IMR-90 (cell line): Measurements from ENCODE around the gene MYL2. TPM values are rescaled to one million over a fixed set of nuclear protein-coding genes. Genes with fewer than 3 reads are reported as not detected.

Experiments
- ATAC-seq: fragments of 200-7000 bp; cut with Tn5 transposase; 2 replicates; pipeline ENCODE4 v1.9.1; 2020; ENCODE audit warnings: low read depth, mild to moderate bottlenecking, moderate library complexity
- BruUV-seq: library from RNA; stranded (reverse); fragments of 400-500 nt; replicated peaks from 2 replicates; lab custom pipeline; 2021; lab: Mats Ljungman, UMichigan
- CTCF ChIA-PET: fragments of 300-600 bp; formaldehyde crosslinking; extraction: SDS; loops from one replicate; lab custom pipeline; 2021; ENCODE audit warnings: antibody characterized with exemption; lab: Yijun Ruan, JAX
- POLR2A ChIA-PET: fragments of 300-600 bp; sonication (Branson Sonifier 250); formaldehyde crosslinking; loops from one replicate; lab custom pipeline; 2022; ENCODE audit warnings: antibody characterized with exemption; ENCODE audit not compliant: unreplicated experiment; lab: Charles Lee
- DNase-seq: peaks from one replicate; pipeline ENCODE4 v3.0.0; 2013
- H2AFZ ChIP-seq: replicated peaks from 2 replicates; pipeline ENCODE3; 2013; ENCODE audit warnings: low read length, mild to moderate bottlenecking; ENCODE audit not compliant: poor library complexity
- H2AK5ac ChIP-seq: 2 replicates; pipeline ENCODE4 v1.6.1; 2013; ENCODE audit warnings: low read depth, low read length, inconsistent platforms
- H2AK9ac ChIP-seq: replicated peaks from 2 replicates; pipeline ENCODE3; 2013; ENCODE audit warnings: mild to moderate bottlenecking, low read depth, low read length, moderate library complexity; ENCODE audit not compliant: poor library complexity
- H2BK120ac ChIP-seq: 2 replicates; pipeline ENCODE4 v1.6.1; 2013; ENCODE audit warnings: low read depth, low read length, inconsistent platforms
- H2BK15ac ChIP-seq: 3 replicates; pipeline ENCODE4 v1.6.1; 2013; ENCODE audit warnings: low read depth, low read length, inconsistent platforms
- H2BK20ac ChIP-seq: 2 replicates; pipeline ENCODE4 v1.6.1; 2013; ENCODE audit warnings: low read depth, mild to moderate bottlenecking, inconsistent platforms, low read length, moderate library complexity
- H2BK5ac ChIP-seq: 2 replicates; pipeline ENCODE4 v1.6.1; 2013; ENCODE audit warnings: mild to moderate bottlenecking, low read depth, low read length, inconsistent platforms; ENCODE audit not compliant: poor library complexity, severe bottlenecking
- H3K14ac ChIP-seq: replicated peaks from 2 replicates; pipeline ENCODE4 v1.6.1; 2013; ENCODE audit warnings: low read depth, low read length, inconsistent platforms
- H3K18ac ChIP-seq: 2 replicates; pipeline ENCODE4 v1.6.1; 2013; ENCODE audit warnings: low read depth, low read length, control low read depth
- H3K23ac ChIP-seq: 2 replicates; pipeline ENCODE4 v1.6.1; 2013; ENCODE audit warnings: low read depth, low read length, inconsistent platforms
- H3K27ac ChIP-seq: 2 replicates; pipeline ENCODE4 v1.5.1; 2013; ENCODE audit warnings: mild to moderate bottlenecking, control low read depth, low read length; ENCODE audit not compliant: insufficient read depth
- H3K27me3 ChIP-seq: 2 replicates; pipeline ENCODE4 v1.6.1; 2013; ENCODE audit warnings: low read length; ENCODE audit not compliant: control insufficient read depth, insufficient read depth
- H3K36me3 ChIP-seq: 2 replicates; pipeline ENCODE4 v1.6.1; 2013; ENCODE audit warnings: low read length, mixed read lengths; ENCODE audit not compliant: control insufficient read depth, insufficient read depth
- H3K4ac ChIP-seq: 2 replicates; pipeline ENCODE4 v1.6.1; 2013; ENCODE audit warnings: low read depth, low read length, inconsistent platforms
- H3K4me1 ChIP-seq: 2 replicates; pipeline ENCODE4 v1.6.1; 2013; ENCODE audit warnings: low read length, mixed read lengths; ENCODE audit not compliant: control insufficient read depth, insufficient read depth
- H3K4me2 ChIP-seq: 2 replicates; pipeline ENCODE4 v1.6.1; 2013; ENCODE audit warnings: low read depth, mild to moderate bottlenecking, control low read depth, low read length, moderate library complexity
- H3K4me3 ChIP-seq: 2 replicates; pipeline ENCODE4 v1.5.1; 2013; ENCODE audit warnings: low read depth, mild to moderate bottlenecking, control low read depth, low read length, moderate library complexity; ENCODE audit not compliant: insufficient read depth
- H3K56ac ChIP-seq: 2 replicates; pipeline ENCODE4 v1.6.1; 2013; ENCODE audit warnings: low read length, inconsistent platforms; ENCODE audit not compliant: insufficient read depth; ENCODE audit errors: extremely low read depth
- H3K79me1 ChIP-seq, 2 experiments: 2 replicates each; pipeline ENCODE4 v1.6.1; 2013; ENCODE audit warnings: low read length in 2 of 2, inconsistent platforms in 1 of 2, low read depth in 1 of 2
- H3K9ac ChIP-seq: 2 replicates; pipeline ENCODE4 v1.6.1; 2013; ENCODE audit warnings: low read depth, low read length, control low read depth
- H3K9me1 ChIP-seq: 2 replicates; pipeline ENCODE4 v1.6.1; 2013; ENCODE audit warnings: low read length, inconsistent platforms; ENCODE audit not compliant: insufficient read depth
- H3K9me3 ChIP-seq: 2 replicates; pipeline ENCODE4 v1.6.1; 2013; ENCODE audit warnings: low read length; ENCODE audit not compliant: control insufficient read depth, insufficient read depth
- H4K20me1 ChIP-seq: 2 replicates; pipeline ENCODE4 v1.6.1; 2013; ENCODE audit warnings: low read length, inconsistent platforms; ENCODE audit not compliant: insufficient read depth
- H4K5ac ChIP-seq: 2 replicates; pipeline ENCODE4 v1.6.1; 2013; ENCODE audit warnings: mild to moderate bottlenecking, low read depth, low read length, control low read depth
- H4K8ac ChIP-seq, 2 experiments: 2 replicates each; pipeline ENCODE4 v1.6.1; 2013; ENCODE audit warnings: low read depth in 2 of 2, low read length in 2 of 2, control low read depth in 1 of 2, inconsistent platforms in 1 of 2
- H4K91ac ChIP-seq: 2 replicates; pipeline ENCODE4 v1.6.1; 2013; ENCODE audit warnings: low read depth, low read length, inconsistent platforms; ENCODE audit not compliant: insufficient read depth
- BHLHE40 ChIP-seq: fragments of 150-350 bp; IDR thresholded peaks from 2 replicates; pipeline ENCODE4 v1.6.1; 2016; ENCODE audit warnings: mild to moderate bottlenecking, low read depth, low read length
- CEBPB ChIP-seq: IDR thresholded peaks from 2 replicates; pipeline ENCODE4 v1.6.1; 2012; ENCODE audit warnings: low read depth, low read length, improper control_type of control experiment
- CHD1 ChIP-seq: IDR thresholded peaks from 2 replicates; pipeline ENCODE4 v1.6.1; 2012; ENCODE audit warnings: low read depth, low read length, improper control_type of control experiment
- CTCF ChIP-seq: conservative IDR thresholded peaks from 2 replicates; pipeline ENCODE4 v1.5.1; 2012; ENCODE audit warnings: mild to moderate bottlenecking, low read depth, low read length, improper control_type of control experiment
- ELK1 ChIP-seq: fragments of 150-350 bp; IDR thresholded peaks from 2 replicates; pipeline ENCODE4 v1.6.1; 2016; ENCODE audit warnings: low read depth, mild to moderate bottlenecking, low read length, moderate library complexity, borderline replicate concordance
- FOS ChIP-seq: fragments of 150-350 bp; IDR thresholded peaks from 2 replicates; pipeline ENCODE4 v1.6.1; 2016; ENCODE audit warnings: low read depth, low read length
- MAFK ChIP-seq: IDR thresholded peaks from 2 replicates; pipeline ENCODE4 v1.6.1; 2012; ENCODE audit warnings: low read depth, low read length, improper control_type of control experiment
- MAZ ChIP-seq: IDR thresholded peaks from 2 replicates; pipeline ENCODE4 v1.6.1; 2012; ENCODE audit warnings: low read depth, mild to moderate bottlenecking, low read length, improper control_type of control experiment, moderate library complexity, borderline replicate concordance
- MXI1 ChIP-seq: IDR thresholded peaks from 2 replicates; pipeline ENCODE4 v1.6.1; 2012; ENCODE audit warnings: low read depth, mild to moderate bottlenecking, low read length, moderate library complexity, borderline replicate concordance
- POLR2A ChIP-seq: IDR thresholded peaks from 2 replicates; pipeline ENCODE4 v1.6.1; 2012; ENCODE audit warnings: mild to moderate bottlenecking, low read depth, low read length
- RAD21 ChIP-seq: IDR thresholded peaks from 2 replicates; pipeline ENCODE4 v1.6.1; 2012; ENCODE audit warnings: low read length, improper control_type of control experiment
- USF2 ChIP-seq: fragments of 150-350 bp; IDR thresholded peaks from 2 replicates; pipeline ENCODE4 v1.6.1; 2017; ENCODE audit warnings: mild to moderate bottlenecking, antibody characterized with exemption, low read length, low read depth
- WGBS, 2 experiments: methylation state at CpG; one replicate each; pipeline versions ENCODE4 v1.1.5 to v1.1.7; 2013; ENCODE audit warnings: missing lambda C conversion rate in 2 of 2; ENCODE audit not compliant: insufficient read length in 1 of 2; ENCODE audit errors: extremely low coverage in 2 of 2; 5-methylcytosine and 5-hydroxymethylcytosine counted together
- dilution Hi-C: fragments of 300-500 bp; cut with HindIII; formaldehyde crosslinking; loops from one replicate; pipeline ENCODE4 v1.14.3; 2018; ENCODE audit warnings: low sequenced_read_pairs; ENCODE audit not compliant: unreplicated experiment
- in situ Hi-C: fragments of 300-500 bp; cut with MboI; formaldehyde crosslinking; loops from 3 replicates; pipeline ENCODE4 v1.14.3; 2019; ENCODE audit warnings: low sequenced_read_pairs, inconsistent platforms, mixed read lengths
- intact Hi-C: fragments of 100-400 bp; cut with micrococcal nuclease; formaldehyde crosslinking; loops from 2 replicates; pipeline ENCODE4 v1.10.0; 2022
- polyA plus RNA-seq, 3 experiments: library from polyadenylated mRNA; depleted of rRNA; stranded (reverse); fragments of >200 nt; gene quantifications; 2 replicates each; pipeline ENCODE4 v1.2.3, GENCODE V29; 2012; ENCODE audit warnings: low replicate concordance in 1 of 3
- total RNA-seq: library from RNA; depleted of rRNA; stranded (reverse); fragments of >200 nt; gene quantifications from 2 replicates; pipeline ENCODE4 v1.2.3, GENCODE V29; 2012

The MYL2 gene
- total and polyA plus RNA-seq, 2 of the 4 experiments (the other 2 are of a cell fraction) = not detected

- Histone ChIP-seq H3K4me3 (no peak overlapping the region), H4K91ac (no peak overlapping the region), H3K56ac (no peak overlapping the region), H3K14ac (no peak overlapping the region), H3K27me3 (peaks cover 2% of the 10 kb centered on the region; the same call in 1 of the 2 replicates), H2BK5ac (no peak overlapping the region), H3K27ac (no peak overlapping the region), H4K8ac (no peak overlapping the region), H2AK9ac (no peak overlapping the region), H3K4me2 (no peak overlapping the region), H3K9me3 (no peaks in the 10 kb centered on the region), H3K9me1 (0 out of 2 replicates have a peak, but pooled peaks cover 2% of the 10 kb centered on the region), H3K23ac (no peak overlapping the region), H3K18ac (no peak overlapping the region), H3K4ac (no peak overlapping the region), H3K9ac (no peak overlapping the region), H4K20me1 (no peaks in the 10 kb centered on the region), H2BK120ac (no peak overlapping the region), H2AK5ac (no peak overlapping the region), H3K79me1 (no peaks in the 10 kb centered on the region), H2BK20ac (no peak overlapping the region), H4K5ac (no peak overlapping the region), H3K4me1 (no peaks in the 10 kb centered on the region), H2BK15ac (no peak overlapping the region), H2AFZ (no peak overlapping the region), H3K36me3 (no peaks in the 10 kb centered on the region)
- in situ Hi-C loops = loop anchor here (10.0 kb wide), 1 partner anchor 383 kb away; no protein-coding TSS in a partner anchor
- DNase-seq = no peak
- POLR2A ChIA-PET = no interaction called here
- CTCF ChIA-PET = no interaction called here
- 55% methylated on average over 8 of the region's 16 CpGs; no CpG with 5 or more reads in 1 of the 2 experiments for WGBS, 2 experiments
- no peak for TF ChIP-seq CHD1
- TF ChIP-seq CEBPB = no peak
- no peak for TF ChIP-seq POLR2A
- no peak for TF ChIP-seq CTCF
- no peak for TF ChIP-seq MAFK
- no peak for TF ChIP-seq BHLHE40
- no peak for TF ChIP-seq RAD21
- TF ChIP-seq USF2 = no peak
- TF ChIP-seq MXI1 = no peak
- no peak for TF ChIP-seq MAZ
- no peak for TF ChIP-seq ELK1
- no peak for TF ChIP-seq FOS
- no TSS peak for BruUV-seq
- dilution Hi-C loops = no loop called here
- intact Hi-C loops = no loop called here
- no peak for ATAC-seq
These were observed 10.9 kb upstream of the MYL2 start for GRCh38 chr12:110931315-110931728.
